GM13977 (cell line): ENCODE data around the gene FMNL3.
"Not testable (repeated sequence)": the region's sequence is repeated elsewhere in the genome, so short reads cannot be mapped to it uniquely, and the experiment has no call there.

ENCODE experiments used
- DNase-seq: peaks from one replicate; pipeline ENCODE4 v3.0.0; 2012; ENCODE audit warnings: low spot score
- CTCF ChIP-seq: IDR thresholded peaks from 2 replicates; pipeline ENCODE4 v1.5.1; 2012; ENCODE audit warnings: mild to moderate bottlenecking, control low read depth; ENCODE audit not compliant: insufficient read depth; ENCODE audit errors: extremely low read depth, missing control alignments
- in situ Hi-C: fragments of 300-500 bp; cut with MboI; formaldehyde crosslinking; loops from one replicate; pipeline ENCODE4 v1.12.0; 2022; ENCODE audit warnings: low sequenced_read_pairs, low pct_unique_long_range_greater_than_20kb, mixed read lengths, inconsistent platforms; ENCODE audit not compliant: unreplicated experiment

Gene FMNL3

DNA sequence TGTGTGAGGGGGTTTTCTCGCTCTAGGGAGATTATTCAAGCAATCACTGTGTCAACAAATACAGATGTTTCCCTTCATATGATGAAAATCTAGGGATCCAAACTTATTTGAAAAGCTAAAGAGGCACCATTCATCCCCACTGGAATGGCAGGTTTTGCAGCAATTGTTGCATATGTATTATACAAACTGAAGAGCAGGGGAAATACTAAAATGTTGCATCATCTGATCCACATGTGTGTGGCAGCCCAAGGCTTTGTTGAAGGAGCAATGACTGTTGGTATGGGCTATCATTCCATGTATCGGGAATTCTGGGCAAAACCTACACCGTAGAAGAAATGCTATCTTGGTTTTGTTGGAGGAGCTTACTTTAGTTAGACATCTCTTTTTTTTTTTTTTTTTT lies 87.9 kb downstream of the FMNL3 start:
- in situ Hi-C loops, result no loop called here
- TF ChIP-seq CTCF, result no peak
- DNase-seq, result no peak

- no peak for TF ChIP-seq CTCF
- no peak for DNase-seq
- in situ Hi-C loops, result no loop called here
These were observed 88.6 kb downstream of the FMNL3 start for GRCh38 chr12:49618576-49618975.

DNA sequence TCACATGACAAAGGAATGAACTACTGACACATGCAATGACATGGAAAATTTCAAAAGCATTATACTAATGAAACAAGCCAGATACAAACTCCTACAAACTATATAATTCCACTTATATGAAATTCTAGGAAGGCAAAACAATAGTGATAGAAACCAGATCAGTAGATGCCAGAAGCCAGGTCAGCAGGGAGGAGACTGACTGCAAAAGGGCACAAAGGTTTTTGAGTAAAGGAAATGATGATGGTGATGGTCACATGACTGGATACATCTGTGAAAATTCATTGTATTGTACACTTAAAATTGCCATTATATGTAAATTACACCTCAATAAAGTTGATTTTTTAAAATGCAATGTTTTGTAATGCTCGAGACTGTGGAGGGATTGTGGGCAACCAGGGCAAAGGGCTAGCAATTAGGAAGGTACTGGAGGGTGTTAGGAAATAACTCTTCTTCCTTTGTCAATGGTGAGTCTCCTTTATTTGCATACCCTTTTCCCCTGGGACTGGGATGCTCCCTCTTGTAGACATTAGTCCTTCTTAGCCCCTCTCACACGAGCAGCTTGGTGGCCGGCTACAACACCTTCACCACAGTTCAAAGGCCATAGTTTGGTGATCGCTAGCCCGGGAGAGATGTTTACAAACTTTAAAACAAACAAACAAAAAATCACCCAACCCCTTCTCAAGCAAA lies 90.5 kb downstream of the FMNL3 start:
- in situ Hi-C loops, result no loop called here
- no peak for TF ChIP-seq CTCF
- no peak for DNase-seq

DNA sequence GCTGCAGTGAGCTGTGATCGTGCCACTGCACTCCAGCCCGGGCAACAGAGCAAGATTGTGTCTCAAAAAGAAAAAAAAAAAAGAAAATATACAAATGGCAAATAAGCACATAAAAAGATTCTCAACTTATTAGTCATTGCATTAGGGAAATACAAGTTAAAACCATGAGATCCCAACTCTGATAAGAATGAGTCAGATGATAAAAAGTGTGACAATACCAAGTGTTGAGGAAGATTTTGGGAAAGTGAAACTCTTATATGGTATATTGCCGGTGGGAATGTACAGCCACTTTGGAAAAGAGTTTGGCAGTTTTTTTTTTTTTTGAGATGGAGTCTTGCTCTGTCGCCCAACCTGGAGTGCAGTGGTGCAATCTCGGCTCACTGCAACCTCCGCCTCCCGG lies 91.5 kb downstream of the FMNL3 start:
- in situ Hi-C loops, result no loop called here
- DNase-seq, result no peak
- no peak for TF ChIP-seq CTCF

DNA sequence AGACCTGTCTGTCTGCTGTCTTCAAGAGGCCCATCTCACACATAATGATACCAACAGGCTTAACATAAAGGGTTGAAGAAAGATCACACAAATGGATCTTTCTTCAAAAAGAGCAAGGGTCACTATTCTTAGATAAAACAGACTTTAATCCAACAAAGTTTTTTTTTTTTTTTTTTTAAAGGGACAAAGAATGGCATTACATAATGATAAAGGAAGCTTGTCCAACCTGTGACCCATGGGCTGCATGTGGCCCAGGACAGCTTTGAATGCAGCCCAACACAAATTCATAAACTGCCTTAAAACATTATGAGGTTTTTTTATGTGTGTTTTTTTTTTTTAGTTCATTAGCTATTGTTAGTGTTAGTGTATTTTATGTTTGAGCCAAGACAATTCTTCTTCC lies 95.0 kb downstream of the FMNL3 start:
- TF ChIP-seq CTCF, result no peak
- in situ Hi-C loops, result no loop called here
- no peak for DNase-seq

DNA sequence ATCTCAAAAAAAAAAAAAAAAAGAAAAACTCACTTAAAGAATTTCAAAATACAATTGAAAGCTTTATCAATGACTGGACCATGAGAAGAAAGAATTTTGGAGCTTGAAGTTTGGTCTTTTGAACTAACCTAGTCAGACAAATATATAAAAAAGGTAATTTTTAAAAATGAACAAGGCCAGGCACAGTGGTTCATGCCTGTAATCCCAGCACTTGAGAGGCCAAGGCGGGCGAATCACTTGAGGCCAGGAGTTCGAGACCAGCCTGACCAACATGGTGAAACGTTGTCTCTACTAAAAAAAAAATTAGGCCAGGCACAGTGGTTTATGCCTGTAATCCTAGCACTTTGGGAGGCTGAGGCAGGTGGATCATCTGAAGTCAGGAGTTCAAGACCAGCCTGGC lies 96.4 kb downstream of the FMNL3 start:
- in situ Hi-C loops, DNase-seq: not testable (repeated sequence)

DNA sequence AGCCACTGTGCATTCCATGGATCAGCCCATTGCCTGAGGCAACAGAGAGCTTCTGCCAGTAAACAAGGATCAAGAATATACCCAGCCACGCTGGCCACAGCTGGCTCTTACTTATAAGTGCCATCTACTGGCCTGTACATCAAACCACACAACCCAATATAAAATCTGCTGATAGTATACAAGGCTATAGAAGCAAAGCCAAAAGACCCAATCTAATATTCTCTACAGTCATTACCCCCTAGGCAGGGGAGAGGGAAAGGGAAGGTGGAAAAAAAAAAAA lies 97.4 kb downstream of the FMNL3 start:
- TF ChIP-seq CTCF, result no peak
- DNase-seq, result no peak
- in situ Hi-C loops, result no loop called here
